Mucosa of stomach (tissue), 1 donor: ENCODE data around the gene LITAF.

Experiments used
- H3K27me3 ChIP-seq: one replicate; pipeline ENCODE4 v1.7.0; 2013; ENCODE audit warnings: mild to moderate bottlenecking, low read length; ENCODE audit not compliant: control insufficient read depth, insufficient read depth
- H3K36me3 ChIP-seq: one replicate; pipeline ENCODE4 v1.7.0; 2013; ENCODE audit warnings: low read length; ENCODE audit not compliant: control insufficient read depth, insufficient read depth
- H3K4me1 ChIP-seq: one replicate; pipeline ENCODE4 v1.7.0; 2013; ENCODE audit warnings: mild to moderate bottlenecking, low read length; ENCODE audit not compliant: control insufficient read depth, insufficient read depth
- H3K4me3 ChIP-seq: one replicate; pipeline ENCODE4 v1.7.0; 2013; ENCODE audit warnings: low read length
- H3K9ac ChIP-seq: one replicate; pipeline ENCODE4 v1.7.0; 2013; ENCODE audit warnings: mild to moderate bottlenecking, low read length, moderate library complexity
- H3K9me3 ChIP-seq: one replicate; pipeline ENCODE4 v1.7.0; 2013; ENCODE audit warnings: mild to moderate bottlenecking, low read length, moderate library complexity; ENCODE audit not compliant: control insufficient read depth
- donor health status: Pancreatic carcinoma.

Gene LITAF

GRCh38 chr16:11498683-11499082 is 88.0 kb downstream of the LITAF start:
- Histone ChIP-seq H3K9me3 (no peaks in the 10 kb centered on the region), H3K36me3 (no peaks in the 10 kb centered on the region), H3K27me3 (no peaks in the 10 kb centered on the region), H3K4me3 (no peak overlapping the region), H3K9ac (no peak overlapping the region), H3K4me1 (peaks cover 43% of the 10 kb centered on the region)

GRCh38 chr16:11497851-11498289 is 88.8 kb downstream of the LITAF start:
- no peak overlapping the region for H3K4me3 ChIP-seq
- H3K4me1 ChIP-seq: peaks cover 43% of the 10 kb centered on the region
- H3K9ac ChIP-seq: peak overlapping the region; percentile 19
- H3K9me3 ChIP-seq: no peaks in the 10 kb centered on the region
- no peaks in the 10 kb centered on the region for H3K36me3 ChIP-seq
- no peaks in the 10 kb centered on the region for H3K27me3 ChIP-seq
